Thoracic aorta (tissue), 2 donors: ENCODE results near the gene KAT2B. TPM values are rescaled to one million over a fixed set of nuclear protein-coding genes. Genes with fewer than 3 reads are reported as not detected.

Experiments used
- ATAC-seq: fragments of 150-250 bp; one replicate; pipeline ENCODE4 v1.8.0; 2017; ENCODE audit warnings: low read depth; ENCODE audit not compliant: insufficient number of reproducible peaks, low FRiP score
- DNase-seq: peaks from one replicate; pipeline ENCODE4 v3.0.0-alpha.2; 2020; ENCODE audit warnings: low spot score
- H3K27ac ChIP-seq, 2 donors: fragments of 200-600 bp; sonication (generic); 1 replicate in 1 of 2; 2 replicates in 1 of 2; pipeline ENCODE4 v1.5.1; 2016; ENCODE audit warnings: mild to moderate bottlenecking in 2 of 2, moderate library complexity in 2 of 2
- H3K27me3 ChIP-seq: fragments of 200-600 bp; sonication (generic); replicated peaks from 2 replicates; pipeline ENCODE4 v1.6.0; 2016; ENCODE audit warnings: mild to moderate bottlenecking; ENCODE audit not compliant: insufficient read depth
- H3K36me3 ChIP-seq: fragments of 200-600 bp; sonication (generic); one replicate; pipeline ENCODE4 v1.5.1; 2016
- H3K4me1 ChIP-seq, 2 donors: fragments of 200-600 bp; sonication (generic); 1 replicate in 1 of 2; 2 replicates in 1 of 2; pipeline versions ENCODE4 v1.5.1 to v1.6.0; 2016; ENCODE audit warnings: low read depth in 2 of 2, mild to moderate bottlenecking in 1 of 2; ENCODE audit not compliant: control insufficient read depth in 1 of 2
- H3K4me3 ChIP-seq: fragments of 200-600 bp; sonication (generic); 2 replicates; pipeline ENCODE4 v1.5.1; 2016; ENCODE audit warnings: mild to moderate bottlenecking
- H3K9me3 ChIP-seq: fragments of 200-600 bp; sonication (generic); 2 replicates; pipeline ENCODE4 v1.5.1; 2016
- total RNA-seq, 2 donors: library from RNA; depleted of rRNA; stranded (reverse); fragments of >200 nt; gene quantifications; one replicate each; pipeline versions ENCODE4 v1.1.0 to v1.2.3, GENCODE V29; 2016
- TF ChIP-seq, protein P1 (sequence below): fragments of 200-600 bp; sonication (generic); IDR thresholded peaks from one replicate; pipeline ENCODE4 v1.5.1; 2019; ENCODE audit warnings: antibody characterized with exemption

Gene KAT2B
- total RNA-seq, 2 donors from 2014 or later = 48.0 to 72.8 TPM

DNA sequence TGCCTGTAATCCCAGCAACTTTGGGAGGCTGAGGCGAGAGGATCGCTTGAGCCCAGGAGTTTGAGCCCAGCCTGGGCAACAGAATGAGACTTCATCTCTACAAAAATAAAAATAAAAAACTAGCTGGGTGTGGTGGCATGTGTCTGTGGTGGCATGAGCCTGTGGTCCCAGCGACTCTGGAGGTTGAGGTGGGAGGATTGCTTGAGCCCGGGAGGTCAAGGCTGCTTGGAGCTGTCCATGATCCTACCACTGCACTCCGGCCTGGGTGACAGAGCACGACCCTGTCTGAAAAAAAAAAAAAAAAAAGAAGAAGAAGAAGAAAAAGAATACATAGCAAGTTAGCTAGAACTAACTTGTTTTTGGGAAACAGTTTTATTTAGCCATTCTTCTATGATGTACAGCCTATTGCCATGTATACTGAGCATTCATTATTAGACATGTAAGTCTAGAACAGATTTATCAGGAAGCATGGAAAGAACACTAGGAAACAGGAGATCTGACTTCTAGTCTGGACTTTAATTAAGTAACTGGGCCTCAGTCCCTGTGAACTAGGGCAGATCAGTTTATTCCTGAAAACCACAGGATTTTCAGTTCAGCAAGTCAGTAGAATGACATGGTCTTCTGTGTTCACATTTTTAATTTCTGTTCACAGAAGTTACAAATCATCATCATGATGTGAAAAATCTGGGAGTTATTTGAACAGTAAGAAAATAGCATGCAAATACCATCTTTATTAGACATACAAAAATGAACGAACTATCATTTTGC is 65.5 kb downstream of the KAT2B start:
- DNase-seq = no peak
- H3K27ac ChIP-seq = no peak overlapping the region
- TF ChIP-seq, protein P1, sequence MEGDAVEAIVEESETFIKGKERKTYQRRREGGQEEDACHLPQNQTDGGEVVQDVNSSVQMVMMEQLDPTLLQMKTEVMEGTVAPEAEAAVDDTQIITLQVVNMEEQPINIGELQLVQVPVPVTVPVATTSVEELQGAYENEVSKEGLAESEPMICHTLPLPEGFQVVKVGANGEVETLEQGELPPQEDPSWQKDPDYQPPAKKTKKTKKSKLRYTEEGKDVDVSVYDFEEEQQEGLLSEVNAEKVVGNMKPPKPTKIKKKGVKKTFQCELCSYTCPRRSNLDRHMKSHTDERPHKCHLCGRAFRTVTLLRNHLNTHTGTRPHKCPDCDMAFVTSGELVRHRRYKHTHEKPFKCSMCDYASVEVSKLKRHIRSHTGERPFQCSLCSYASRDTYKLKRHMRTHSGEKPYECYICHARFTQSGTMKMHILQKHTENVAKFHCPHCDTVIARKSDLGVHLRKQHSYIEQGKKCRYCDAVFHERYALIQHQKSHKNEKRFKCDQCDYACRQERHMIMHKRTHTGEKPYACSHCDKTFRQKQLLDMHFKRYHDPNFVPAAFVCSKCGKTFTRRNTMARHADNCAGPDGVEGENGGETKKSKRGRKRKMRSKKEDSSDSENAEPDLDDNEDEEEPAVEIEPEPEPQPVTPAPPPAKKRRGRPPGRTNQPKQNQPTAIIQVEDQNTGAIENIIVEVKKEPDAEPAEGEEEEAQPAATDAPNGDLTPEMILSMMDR = no peak

DNA sequence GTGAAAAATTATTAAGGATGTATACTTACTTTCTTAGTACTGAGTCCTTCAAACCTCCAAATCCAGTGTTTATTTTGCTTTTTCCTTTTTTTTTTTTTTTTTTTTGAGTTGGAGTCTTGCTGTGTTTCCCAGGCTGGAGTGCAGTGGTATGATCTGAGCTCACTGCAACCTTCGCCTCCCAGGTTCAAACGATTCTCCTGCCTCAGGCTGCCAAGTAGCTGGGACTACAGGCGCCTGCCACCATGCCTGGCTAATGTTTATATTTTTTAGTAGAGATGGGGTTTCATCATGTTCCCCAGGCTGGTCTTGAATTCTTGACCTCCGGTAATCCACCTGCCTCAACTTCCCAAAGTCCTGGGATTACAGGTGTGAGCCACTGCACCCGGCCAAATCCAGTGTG is 67.5 kb downstream of the KAT2B start:
- peaks cover 11% of the 10 kb centered on the region for H3K36me3 ChIP-seq
- no peak for ATAC-seq
- no peak overlapping the region for H3K4me3 ChIP-seq
- H3K4me1 ChIP-seq = no peaks in the 10 kb centered on the region
- no peak for DNase-seq
- H3K9me3 ChIP-seq = no peaks in the 10 kb centered on the region
- H3K27me3 ChIP-seq = no peaks in the 10 kb centered on the region
- TF ChIP-seq, protein P1 = no peak
- H3K27ac ChIP-seq = no peak overlapping the region

More for the DNA sequence above, 65.5 kb downstream of the KAT2B start:
- ATAC-seq = no peak
- Histone ChIP-seq H3K36me3 (no peaks in the 10 kb centered on the region), H3K4me1 (no peaks in the 10 kb centered on the region), H3K27me3 (no peaks in the 10 kb centered on the region), H3K9me3 (no peaks in the 10 kb centered on the region), H3K4me3 (no peak overlapping the region)

DNA sequence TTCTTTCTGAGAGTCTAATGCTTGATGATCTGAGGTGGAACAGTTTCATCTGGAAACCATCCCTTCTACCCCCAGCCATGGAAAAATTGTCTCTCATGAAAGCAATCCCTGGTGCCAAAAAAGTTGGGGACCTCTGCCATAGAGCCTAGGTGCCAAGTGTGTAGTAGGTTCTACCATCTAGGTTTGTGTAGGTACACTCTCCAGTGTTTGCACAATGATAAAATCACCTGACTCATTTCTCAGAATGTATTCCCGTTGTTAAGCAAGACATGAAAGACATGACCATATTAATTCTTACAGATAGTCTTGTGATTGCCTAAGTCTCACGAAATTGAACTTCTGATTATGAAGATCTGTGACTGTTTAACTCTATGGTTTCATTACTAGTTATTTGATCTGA is 68.6 kb downstream of the KAT2B start:
- H3K27ac ChIP-seq = no peak overlapping the region
- H3K36me3 ChIP-seq = peaks cover 11% of the 10 kb centered on the region
- DNase-seq = no peak
- H3K27me3 ChIP-seq = no peaks in the 10 kb centered on the region
- TF ChIP-seq, protein P1 = no peak
- no peaks in the 10 kb centered on the region for H3K4me1 ChIP-seq
- no peaks in the 10 kb centered on the region for H3K9me3 ChIP-seq
- no peak overlapping the region for H3K4me3 ChIP-seq
- ATAC-seq = no peak

GRCh38 chr3:20110826-20111225 is 70.6 kb downstream of the KAT2B start:
- no peak overlapping the region for H3K27ac ChIP-seq
- no peak overlapping the region for H3K4me3 ChIP-seq
- DNase-seq (no peak), ATAC-seq (no peak)
- TF ChIP-seq, protein P1 = no peak
- no peaks in the 10 kb centered on the region for H3K4me1 ChIP-seq
- no peaks in the 10 kb centered on the region for H3K9me3 ChIP-seq
- peaks cover 17% of the 10 kb centered on the region for H3K36me3 ChIP-seq
- no peaks in the 10 kb centered on the region for H3K27me3 ChIP-seq

- no peak overlapping the region for H3K4me3 ChIP-seq
These were observed 71.6 kb downstream of the KAT2B start for GRCh38 chr3:20111836-20112235.

More at GRCh38 chr3:20111836-20112235, 71.6 kb downstream of the KAT2B start:
- Histone ChIP-seq H3K9me3 (no peaks in the 10 kb centered on the region), H3K4me1 (no peaks in the 10 kb centered on the region), H3K27ac (no peak overlapping the region), H3K27me3 (no peaks in the 10 kb centered on the region), H3K36me3 (peaks cover 23% of the 10 kb centered on the region)
- TF ChIP-seq, protein P1 = no peak
- no peak for ATAC-seq
- DNase-seq = no peak
